HG03558 (cell line): ENCODE measurements around the gene IP6K3.

Experiments used
- ATAC-seq: cut with Tn5 transposase; IDR thresholded peaks from one replicate; pipeline ENCODE4 v1.9.1; 2021; ENCODE audit warnings: moderate number of reproducible peaks; ENCODE audit not compliant: unreplicated experiment; ENCODE audit errors: extremely low read depth

Gene IP6K3

GRCh38 chr6:33725891-33726673 is 20.6 kb downstream of the IP6K3 start:
- ATAC-seq = no peak

- ATAC-seq = no peak
Observed at GRCh38 chr6:33725222-33725621, 21.5 kb downstream of the IP6K3 start.

- no peak for ATAC-seq
Observed at GRCh38 chr6:33724102-33725023, 22.3 kb downstream of the IP6K3 start.

GRCh38 chr6:33723371-33724085 is 23.2 kb downstream of the IP6K3 start:
- ATAC-seq = no peak

- no peak for ATAC-seq
Observed at GRCh38 chr6:33722103-33722623, 24.5 kb downstream of the IP6K3 start.

GRCh38 chr6:33721508-33721907 is 25.2 kb downstream of the IP6K3 start:
- no peak for ATAC-seq

- ATAC-seq = no peak
Observed at GRCh38 chr6:33720998-33721397, 25.7 kb downstream of the IP6K3 start.

- ATAC-seq = no peak
Observed at GRCh38 chr6:33719326-33719987, 27.2 kb downstream of the IP6K3 start.

- no peak for ATAC-seq
Observed at GRCh38 chr6:33718713-33719112, 28.0 kb downstream of the IP6K3 start.

GRCh38 chr6:33717934-33718455 is 28.7 kb downstream of the IP6K3 start:
- ATAC-seq = no peak

GRCh38 chr6:33716890-33717632 is 29.6 kb downstream of the IP6K3 start:
- no peak for ATAC-seq

- no peak for ATAC-seq
Observed at GRCh38 chr6:33716379-33716778, 30.3 kb downstream of the IP6K3 start.

- no peak for ATAC-seq
Observed at GRCh38 chr6:33714385-33715040, 32.2 kb downstream of the IP6K3 start.

GRCh38 chr6:33713786-33714185 is 32.9 kb downstream of the IP6K3 start:
- no peak for ATAC-seq

- ATAC-seq = no peak
Observed at GRCh38 chr6:33712914-33713313, 33.8 kb downstream of the IP6K3 start.

- ATAC-seq = peak; percentile 82
Observed at GRCh38 chr6:33711140-33712129, 35.3 kb downstream of the IP6K3 start, which contains the start of gene UQCC2. Gene UQCC2, minus strand, starts transcription at chr6:33711700. Its CDS starts 14 bp downstream, at chr6:33711686.
